ENCODE results near the gene PABPC3.
A peak's percentile ranks its signal among the peaks of the same experiment; 100 is the strongest.

PABPC3 gene

DNA sequence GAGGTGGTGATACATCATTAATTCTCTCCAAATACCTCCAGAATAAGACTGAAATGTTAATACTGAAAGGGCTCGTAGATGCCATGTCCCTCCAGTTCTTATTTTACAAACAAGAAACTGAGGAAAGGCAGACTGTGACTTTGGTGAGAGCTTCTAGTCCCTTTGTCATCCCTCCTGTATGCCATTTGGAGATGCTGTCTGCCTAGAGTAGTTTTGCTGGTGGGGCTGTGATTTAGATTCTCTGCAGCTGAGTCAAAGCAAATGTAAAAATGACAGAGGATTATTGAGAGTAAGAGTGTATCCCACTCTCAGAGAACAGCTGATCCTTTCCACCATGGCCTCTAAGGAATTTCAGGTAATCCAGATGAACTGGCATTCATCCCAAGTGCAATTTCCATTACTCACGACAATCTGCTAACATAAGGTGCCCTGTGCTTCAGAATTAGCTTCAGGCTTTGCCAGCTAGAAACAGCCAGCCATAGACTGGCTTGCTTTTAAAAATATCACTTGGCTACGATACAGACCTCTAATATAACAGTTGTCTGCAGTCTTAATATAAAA, 16.8 kb downstream of the PABPC3 start:
- DNase-seq: no peak

DNA sequence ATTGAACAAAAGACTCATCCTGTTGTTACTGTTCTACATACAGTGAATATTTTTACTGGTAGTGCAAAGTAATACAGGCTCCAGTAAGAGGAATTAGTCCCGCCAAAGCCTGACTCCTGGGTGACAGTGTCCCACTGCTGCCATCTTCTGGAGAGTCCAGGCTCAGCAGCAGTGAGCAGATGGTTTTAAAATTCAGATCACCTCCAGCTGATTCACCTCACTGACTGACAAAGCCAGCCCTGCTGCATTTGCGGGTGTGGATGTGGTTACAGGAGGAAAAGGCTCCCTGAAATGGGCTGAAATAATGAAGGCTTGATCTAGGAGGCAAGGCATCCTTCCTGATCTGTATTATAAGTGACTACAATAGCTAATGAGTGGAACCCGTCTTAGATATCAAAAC, 18.3 kb downstream of the PABPC3 start:
- DNase-seq: peak; percentile 57

DNA sequence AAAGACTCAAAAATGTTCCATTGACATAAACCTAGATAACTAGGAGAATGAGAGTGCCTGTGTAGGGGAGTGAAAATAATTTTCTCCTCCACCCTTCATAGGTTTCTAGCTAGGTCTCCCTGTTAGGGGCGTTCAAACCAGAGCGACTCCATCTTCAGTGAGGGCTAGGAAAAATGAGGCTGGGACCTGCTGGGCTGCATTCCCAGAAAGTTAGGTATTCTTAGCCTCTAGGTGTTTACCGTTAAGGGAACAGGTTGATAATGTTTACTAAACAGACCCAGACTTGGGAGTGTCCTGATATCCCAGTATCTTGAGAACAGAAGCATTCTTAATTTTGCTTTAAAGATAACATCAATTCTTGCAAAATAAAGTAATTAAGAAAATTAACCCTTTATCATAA, 20.1 kb downstream of the PABPC3 start:
- DNase-seq: no peak

DNA sequence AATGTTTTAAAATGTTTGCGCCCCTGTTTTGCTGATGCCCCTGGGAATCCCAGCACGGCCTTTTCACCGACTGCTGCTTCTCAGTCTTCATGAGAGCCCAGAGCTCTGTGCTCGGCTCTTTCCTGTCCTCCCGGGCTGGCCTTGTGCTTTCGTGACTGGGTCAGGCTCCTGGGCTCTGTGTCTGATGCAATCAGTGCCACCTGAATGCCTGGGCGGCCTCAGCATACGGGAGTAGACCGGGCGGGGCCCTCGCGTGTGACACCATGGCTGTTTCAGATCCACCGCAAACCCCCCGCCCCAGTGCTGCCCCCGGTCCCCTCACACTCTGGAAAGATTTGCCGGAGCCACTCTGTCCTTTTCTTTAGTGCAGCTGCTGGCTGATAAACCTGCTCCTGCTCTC, 21.4 kb downstream of the PABPC3 start:
- no peak for DNase-seq

DNA sequence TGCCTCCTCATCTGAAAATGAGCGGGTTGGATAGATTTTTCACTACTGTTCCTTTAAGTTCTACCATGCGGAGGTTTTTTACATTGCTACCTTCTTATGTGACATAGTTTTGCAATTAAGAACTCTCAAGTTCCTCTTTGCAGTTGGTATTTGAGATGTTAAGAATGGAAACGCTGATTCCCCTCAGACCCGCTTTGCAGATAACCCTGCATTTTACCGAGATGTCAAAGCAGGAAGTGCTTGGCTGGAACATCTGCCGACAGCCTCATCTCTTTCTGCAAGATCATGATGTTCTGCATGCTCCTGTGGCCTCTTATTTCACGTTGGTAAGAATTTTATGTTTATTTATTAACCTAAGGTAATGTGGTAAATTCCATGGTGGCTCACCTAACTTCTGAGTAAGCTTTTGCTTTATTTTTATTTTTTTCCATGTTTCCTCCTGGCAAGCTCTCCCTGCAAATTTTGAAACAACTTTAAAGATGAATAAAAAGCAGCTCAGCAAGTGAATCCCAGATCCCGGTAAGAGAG, 22.5 kb downstream of the PABPC3 start:
- no peak for DNase-seq

DNA sequence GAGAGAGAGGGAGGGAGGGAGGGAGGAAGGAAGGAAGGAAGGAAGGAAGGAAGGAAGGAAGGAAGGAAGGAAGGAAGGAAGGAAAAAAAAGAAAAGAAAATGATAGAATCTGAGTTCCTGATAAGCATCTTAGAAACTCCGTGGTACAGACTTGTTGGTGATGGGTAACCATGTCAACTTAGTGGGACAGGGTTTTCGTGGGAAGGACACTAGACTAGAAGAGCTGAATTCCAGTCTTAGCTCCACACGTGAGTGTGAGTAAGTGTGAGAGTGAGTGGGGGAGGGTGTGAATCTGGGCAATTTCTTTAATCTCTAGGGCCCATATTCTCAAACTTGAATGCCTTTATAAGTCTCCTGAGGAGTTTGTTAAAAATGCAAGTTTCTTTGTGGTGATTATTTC, 35.0 kb downstream of the PABPC3 start:
- no peak for DNase-seq

DNA sequence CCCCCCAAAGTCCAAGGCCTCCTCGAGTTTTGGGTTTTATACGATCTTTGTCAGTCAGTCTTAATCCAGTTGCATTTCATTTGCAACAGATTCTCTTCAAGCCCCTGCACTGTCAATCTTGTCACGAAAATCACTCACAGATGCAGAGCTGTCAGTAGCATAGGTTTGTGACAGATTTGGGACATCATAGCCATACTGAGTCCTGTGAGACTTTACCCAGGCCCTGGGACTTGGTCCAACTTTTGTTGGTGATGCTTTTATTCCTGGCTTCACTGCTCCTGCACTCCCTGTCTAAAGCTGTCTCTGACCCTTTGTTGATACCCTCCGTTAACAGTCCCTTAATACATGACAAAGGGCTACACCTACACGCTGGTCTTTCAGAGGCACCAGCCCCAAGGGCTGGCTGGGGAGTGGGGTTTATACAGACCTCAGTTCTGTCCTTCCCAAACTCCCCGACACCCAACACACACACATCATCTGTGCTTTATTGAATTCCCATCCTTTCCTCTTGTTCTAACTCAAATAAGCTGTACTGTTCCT, 36.0 kb downstream of the PABPC3 start:
- no peak for DNase-seq

DNA sequence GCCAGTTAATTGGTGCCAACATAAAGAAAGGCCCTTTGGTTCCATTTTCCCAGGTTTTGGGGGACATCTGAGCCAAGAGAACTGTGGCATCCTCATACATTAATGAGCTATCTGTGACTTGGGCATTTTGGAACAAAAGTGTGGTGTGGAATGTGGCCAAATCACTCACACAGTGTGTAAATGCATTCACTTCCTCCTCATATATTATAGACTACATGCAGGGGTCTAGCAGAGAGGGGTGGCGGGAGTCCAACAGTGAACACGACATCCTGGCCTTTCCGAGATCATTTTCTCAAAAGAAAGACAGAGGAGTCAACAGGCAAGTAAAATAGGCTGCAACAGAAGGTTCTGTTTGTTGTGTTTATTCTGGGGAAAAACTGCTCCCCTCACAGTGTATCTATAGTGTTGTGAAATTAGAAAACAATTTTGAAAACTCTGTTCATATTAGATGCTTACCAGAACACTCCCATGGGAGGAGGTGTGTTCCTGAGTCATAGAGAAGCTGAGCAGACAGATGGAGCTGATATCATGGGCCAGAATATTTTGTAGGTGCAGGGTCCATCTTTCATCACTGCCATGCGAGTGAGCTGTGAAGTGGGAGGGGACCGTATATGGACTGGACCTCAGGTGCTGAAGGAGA, 36.9 kb downstream of the PABPC3 start:
- no peak for DNase-seq

DNA sequence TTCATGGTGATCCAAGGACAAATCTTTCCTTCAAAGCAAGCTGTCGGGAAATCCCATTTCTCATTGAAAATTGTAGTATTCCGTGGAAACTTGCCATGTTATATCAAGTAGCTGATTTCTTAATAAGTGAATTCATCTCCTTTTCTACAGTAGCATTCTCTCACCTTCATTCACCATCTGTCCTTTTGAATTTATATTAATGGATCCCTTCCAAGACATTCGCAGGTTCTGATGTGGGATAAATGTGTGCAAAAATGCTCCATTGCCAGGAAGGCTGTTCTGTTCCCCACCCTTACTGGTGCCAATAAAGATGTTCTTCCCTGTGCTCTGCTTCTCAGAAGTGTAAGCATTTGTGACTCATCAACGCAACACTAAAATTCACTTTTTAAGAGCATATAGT, 40.0 kb downstream of the PABPC3 start:
- no peak for DNase-seq

DNA sequence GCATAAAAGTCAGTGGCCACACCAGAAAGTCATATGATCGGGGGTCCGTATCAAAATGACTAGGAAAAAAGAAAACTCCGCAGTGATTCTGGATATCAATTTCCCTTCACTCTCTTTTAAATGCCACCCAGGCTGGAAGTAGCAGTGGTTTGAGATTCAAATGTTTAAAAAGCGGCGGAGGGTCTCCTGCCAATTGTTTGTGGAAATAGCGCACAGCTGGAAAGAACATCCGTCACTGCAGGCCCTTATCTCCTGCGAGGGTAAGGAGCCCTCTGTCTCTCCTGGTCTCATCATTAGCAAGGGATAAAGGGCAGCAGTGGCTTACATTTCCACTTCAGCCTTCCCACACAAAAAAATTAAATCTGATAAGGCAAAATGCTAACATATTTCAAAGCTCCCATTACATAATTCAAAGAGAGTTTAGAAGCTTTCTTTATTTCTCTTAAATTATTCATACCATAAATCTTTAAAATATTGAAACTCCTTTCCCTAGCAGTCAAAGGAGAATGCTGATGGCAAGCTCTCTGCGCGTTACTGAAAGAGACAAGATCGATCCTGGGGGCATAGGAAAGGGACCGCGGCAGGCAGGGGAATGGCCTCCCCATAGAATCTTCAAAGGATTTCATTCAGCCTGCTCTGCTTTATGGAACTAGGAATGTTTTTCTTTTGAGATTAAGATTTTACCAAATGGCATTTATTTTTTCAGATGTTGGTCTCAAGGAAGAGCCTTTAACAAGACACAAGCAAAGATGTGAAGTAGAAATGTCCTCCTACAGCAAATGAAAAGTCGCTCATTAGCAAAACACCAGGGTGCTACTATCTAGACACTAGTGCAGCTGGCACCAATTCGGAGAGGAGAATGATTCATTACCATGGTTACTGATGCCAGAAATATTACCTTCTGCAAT, 41.2 kb downstream of the PABPC3 start:
- DNase-seq: no peak

DNA sequence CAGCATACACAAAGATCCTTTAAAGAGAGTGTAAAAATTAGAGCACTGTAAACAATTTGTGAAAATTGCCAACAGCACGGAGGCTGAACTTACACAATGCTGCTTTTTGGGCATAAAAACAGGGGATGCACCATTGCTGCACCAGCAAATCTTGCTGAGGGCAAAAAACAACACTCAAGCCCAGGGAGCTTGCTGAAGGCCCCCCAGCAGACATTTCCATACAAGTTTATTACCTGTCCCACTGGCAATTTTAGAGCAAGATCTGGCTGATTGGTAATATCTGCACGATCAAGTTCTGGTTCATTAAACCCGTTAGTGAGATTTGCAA, 41.8 kb downstream of the PABPC3 start:
- no peak for DNase-seq

DNA sequence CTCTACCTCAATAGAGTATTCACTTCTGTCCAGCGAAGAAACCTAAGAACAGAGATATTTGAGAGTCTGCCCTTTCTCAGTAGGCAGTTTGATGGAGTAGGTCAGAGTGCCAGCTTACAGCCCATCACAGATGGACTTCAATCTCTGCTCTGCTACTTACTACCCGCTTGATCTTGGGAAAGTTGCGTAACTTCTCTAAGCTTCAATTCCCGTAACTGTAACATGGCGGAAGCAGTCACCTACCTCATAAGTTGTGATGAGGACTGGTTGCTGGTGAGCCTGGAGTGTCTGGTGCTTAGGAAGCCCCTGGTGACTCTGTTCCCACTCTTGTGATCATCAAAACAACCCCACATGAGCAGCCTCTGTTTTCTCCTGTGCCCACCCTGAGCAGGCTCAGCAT, 45.1 kb downstream of the PABPC3 start:
- DNase-seq: no peak

DNA sequence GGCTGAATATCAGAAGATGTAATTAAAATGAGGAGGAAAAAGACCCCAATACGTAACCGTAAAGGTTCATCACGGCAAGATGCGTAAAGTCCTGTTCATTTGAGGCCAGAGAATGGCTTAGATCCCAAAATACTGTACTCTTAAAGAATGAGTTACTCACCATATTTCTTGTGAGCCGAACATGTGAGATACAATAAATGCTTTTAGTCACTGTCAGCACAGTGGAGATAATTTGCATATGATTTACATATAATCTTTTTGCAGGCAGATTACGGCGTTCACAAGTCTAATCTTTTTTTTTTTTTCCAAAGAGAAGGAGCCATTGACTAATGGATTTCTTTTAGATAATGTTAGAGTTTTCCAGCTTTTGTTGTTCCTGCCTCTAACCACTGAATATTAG, 47.8 kb downstream of the PABPC3 start:
- DNase-seq: no peak

DNA sequence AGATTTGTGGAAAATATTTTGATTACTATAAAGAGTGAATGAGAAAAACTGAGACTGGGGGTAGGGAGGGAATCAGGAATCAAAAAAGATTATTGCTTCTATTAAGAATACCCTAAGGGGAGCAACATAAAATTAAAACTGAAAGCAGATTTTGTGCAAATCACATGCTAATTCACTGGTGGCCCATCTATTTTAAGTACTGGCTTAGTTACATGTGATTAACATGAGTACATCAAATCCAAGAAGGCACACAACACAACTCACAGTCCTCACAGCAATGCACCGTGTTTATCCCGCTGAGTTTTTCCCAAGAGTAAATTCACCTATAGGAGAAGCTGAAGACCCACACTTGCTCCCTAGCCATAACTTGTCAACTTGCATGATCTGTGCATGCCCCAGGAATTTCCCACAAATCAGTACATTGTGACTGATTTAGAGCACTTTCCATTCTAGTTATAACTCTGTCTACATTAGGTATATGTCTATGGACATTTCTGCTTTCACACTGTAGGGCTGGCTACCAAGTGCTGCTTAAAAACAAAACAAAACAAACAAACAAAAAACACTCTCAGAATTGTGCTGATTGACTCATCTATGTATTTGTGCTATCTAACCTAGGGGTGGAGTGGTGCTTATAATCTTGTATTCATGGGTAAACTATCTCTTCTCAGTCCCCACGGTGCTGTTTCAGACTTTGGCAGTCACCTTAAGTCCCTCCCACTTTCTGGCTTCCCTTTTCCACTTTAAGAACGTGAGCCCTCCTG, 51.9 kb downstream of the PABPC3 start:
- DNase-seq: no peak

DNA sequence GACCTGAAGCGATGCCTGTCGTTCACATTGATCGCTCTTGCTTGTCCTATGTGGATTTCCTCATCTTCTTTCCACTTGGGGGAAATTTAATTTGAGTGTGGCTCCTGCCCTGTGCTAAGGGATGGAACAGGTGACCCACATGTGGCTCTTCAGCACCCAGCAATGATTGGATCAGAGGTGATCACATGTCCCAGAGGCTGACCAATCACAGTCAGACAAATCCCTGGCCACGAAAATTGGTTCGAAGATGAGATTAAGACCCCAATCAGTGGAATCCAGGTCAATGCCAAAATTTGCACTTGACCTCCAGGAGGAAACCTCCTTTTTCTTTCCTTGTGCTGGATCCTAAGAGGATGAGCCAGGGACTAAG, 52.5 kb downstream of the PABPC3 start:
- no peak for DNase-seq
